Ureter (tissue), 1 donor: ENCODE results near the gene GPATCH1. TPM values are rescaled to one million over a fixed set of nuclear protein-coding genes. Genes with fewer than 3 reads are reported as not detected.
"Not testable (repeated sequence)": the region's sequence is repeated elsewhere in the genome, so short reads cannot be mapped to it uniquely, and the experiment has no call there.

Experiments used
- DNase-seq: peaks from one replicate; pipeline ENCODE4 v3.0.0-alpha.2; 2020; ENCODE audit warnings: low spot score
- total RNA-seq: library from RNA; stranded (reverse); gene quantifications from one replicate; pipeline ENCODE4 v1.2.4, GENCODE V29; 2023
- donor health status: DM: yes; HTN: yes; CAD: no.

The GPATCH1 gene
- total RNA-seq, 1 donor from 2014 or later, result 14.9 TPM

GRCh38 chr19:33157906-33158305, 76.9 kb downstream of the GPATCH1 start:
- DNase-seq, result no peak

DNA sequence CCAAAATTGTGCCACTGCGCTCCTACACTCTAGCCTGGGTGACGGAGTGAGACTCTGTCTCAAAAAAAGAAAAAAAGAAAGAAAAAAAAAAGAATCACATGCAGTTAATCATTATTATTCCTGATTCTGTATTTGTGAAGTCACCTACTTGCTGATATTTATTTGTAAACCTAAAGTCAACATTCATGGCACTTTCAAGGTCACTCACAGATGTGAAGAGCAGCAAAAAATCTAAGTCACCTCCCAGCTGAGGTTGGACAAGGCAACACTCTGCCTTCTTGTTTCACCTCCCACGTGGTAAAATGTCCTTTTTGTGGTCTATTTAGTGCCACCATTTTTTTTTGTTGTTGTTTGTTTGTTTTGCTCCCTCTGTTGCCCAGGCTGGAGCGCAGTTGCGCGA, 77.4 kb downstream of the GPATCH1 start:
- no peak for DNase-seq

DNA sequence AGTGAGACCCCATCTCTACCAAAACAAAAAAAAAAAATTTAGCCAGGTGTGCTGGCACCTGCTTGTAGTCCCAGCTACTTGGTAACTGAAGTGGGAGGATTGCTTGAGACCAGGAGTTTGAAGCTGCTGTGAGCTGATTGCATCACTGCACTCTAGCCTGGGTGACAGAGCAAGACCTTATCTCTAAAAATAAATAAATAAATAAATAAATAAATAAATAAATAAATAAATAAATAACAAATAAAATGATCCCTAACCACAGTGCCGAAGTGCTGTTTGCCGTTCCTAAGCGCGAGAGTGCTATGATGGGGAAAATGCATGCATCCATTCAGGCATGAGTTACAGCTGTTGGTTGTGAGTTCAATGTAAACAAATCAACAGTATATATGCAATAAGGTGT, 78.2 kb downstream of the GPATCH1 start:
- no peak for DNase-seq

DNA sequence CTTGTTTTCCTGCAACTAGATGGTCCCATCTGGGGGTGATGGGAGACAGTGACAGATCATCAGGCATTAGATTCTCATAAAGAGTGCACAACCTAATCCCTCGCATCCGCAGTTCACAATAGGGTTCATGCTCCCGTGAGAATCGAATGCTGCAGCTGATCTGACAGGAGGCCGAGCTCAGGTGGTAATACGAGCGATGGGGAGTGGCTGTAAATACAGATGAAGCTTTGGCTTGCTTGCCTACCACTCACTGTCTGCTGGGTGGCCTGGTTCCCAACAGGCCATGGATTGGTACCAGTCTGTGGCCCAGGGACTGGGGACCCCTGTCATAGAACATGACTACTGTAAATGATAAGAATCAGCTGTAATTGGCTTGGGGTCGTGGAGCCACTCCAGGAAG, 78.9 kb downstream of the GPATCH1 start:
- no peak for DNase-seq

DNA sequence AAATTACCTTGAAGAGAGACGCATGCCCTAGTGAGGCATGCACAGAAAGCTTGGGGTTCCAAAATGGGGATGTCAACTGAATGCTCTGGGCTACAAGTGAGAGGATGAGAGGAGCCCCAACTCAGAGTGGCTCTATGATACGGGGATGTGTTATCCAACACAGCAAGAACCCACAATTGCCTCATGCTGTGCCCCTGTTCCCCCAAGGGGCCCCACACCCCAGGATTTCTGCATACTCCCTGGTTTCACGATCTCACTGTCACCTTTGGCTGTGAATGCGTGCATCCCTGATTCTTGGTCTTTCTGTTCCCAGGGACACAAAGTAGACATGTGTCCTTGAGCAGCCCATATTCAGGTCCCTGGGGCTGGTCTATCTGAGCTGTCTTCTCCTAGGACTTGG, 80.2 kb downstream of the GPATCH1 start:
- DNase-seq, result no peak

- DNase-seq, result no peak
Observed at GRCh38 chr19:33163481-33163880, 82.5 kb downstream of the GPATCH1 start.

- not testable (repeated sequence) for DNase-seq
Observed at GRCh38 chr19:33166037-33166436, 85.1 kb downstream of the GPATCH1 start.

DNA sequence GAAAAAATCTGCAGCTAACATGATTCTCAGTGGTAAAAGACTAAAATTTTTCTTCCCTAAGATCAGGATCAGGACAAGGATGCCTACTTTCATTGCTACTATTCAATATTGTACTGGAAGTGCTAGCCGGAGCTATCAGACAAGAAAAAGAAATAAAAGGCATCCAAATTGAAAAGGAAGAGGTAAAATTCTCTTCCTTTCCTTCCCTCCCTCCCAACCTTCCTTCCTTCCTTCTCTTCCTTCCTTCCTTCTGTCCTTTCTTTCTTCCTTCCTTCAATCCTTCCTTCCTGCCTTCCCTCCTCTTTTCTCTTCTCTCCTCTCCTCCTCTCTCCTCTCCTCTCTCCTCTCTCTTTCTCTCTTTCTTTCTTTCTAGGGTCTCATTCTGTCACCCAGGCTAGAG, 86.5 kb downstream of the GPATCH1 start:
- no peak for DNase-seq

GRCh38 chr19:33168528-33168927, 87.5 kb downstream of the GPATCH1 start:
- DNase-seq, result no peak

GRCh38 chr19:33171222-33171795, 90.3 kb downstream of the GPATCH1 start:
- no peak for DNase-seq

- DNase-seq, result no peak
Observed at GRCh38 chr19:33171916-33172359, 91.0 kb downstream of the GPATCH1 start.

- DNase-seq, result no peak
Observed at GRCh38 chr19:33174186-33174585, 93.2 kb downstream of the GPATCH1 start.

DNA sequence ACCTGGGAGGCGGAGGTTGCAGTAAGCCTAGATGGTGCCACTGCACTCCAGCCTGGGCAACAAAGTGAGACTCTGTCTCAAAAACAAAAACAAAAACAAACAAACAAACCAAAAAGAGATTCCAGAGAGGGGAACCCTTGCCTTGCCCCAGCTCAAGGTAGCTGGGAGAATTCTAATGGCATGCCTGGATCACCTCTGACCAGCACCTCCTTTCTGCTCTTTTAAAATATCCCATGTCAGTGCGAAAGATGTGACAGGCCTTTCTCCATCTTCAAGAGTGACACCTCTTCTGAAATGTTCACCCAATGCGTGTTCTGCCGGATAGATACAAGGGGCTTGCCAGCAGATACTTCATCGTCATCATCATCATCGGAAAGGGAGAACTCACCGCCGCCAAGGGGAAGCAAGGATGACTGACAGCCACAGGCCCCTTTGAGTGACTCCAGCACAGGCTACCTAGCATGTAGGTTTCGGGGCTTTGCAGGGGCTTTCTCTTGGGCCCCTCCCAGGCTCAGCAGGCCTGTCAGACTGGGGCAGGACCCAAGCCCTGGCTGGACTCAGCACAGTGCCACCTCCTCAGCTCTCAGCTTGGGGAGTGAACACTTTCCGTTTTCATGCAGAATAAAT, 94.3 kb downstream of the GPATCH1 start:
- no peak for DNase-seq

DNA sequence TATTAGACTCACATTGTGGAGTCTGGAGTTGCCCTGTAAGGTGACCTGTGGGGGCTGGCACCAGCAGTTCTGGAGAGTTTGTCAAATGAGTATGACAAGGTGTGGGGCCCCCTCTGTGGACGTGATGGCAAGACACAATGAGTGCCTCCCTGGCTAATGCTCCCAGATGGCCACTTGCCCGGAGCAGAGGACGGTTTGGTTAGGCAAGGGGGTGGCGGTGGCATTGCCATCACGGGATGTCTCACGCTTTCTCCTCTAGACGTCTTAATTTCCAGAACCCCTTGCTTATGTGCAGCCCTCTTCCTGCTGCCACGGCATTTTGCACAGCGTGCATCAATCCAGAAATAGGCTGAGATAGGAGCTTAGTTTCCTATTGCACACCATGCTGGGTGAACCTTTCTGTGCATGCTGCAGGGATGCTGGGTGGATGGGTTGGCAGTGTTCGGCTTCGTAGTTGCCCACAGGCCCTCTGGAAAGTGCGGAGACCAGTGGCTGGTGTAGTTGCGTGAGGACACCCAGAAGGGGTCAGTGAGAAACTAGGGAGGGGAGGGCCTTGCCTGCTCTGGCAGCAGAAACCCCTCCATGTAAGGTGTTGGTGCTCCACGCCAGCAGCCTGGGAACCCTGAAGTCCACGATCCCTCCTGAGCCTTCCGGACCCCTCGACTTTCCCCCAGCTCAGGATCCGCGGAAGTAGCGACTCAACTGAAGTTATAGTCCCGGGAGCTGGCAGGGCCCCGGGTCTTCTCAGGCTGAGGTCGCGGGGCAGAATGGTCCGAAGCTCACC, 95.1 kb downstream of the GPATCH1 start:
- peak; percentile 61 for DNase-seq

- DNase-seq, result peak; percentile 97
Observed at GRCh38 chr19:33176670-33177416, 95.9 kb downstream of the GPATCH1 start.

DNA sequence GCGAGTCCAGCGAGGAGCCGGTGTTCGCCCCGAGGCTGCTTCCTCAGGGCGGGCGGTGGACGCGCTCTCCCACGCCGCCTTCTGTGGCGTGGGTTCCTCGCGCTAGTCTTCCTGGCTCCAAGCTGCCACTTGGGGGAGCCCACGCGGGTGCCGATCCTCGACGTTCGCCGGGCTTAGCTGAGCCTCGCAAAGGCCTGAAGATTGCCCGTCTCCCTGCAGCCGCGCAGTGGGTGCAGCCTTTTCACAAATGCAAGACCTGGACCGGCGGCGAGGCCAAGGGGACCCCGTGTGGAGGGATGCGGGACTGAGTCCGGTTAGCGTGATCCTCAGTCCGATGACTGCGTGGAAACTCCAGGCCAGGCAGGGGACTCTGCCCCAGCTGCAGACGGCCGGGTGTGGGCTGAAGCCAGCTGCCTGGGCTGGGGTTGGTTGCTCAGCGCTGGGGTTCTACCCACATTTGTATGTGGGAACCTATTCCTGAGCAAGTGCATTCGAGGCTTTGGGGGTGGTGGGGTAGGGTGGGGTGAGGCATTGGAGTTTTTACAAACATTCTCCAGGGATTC, 96.5 kb downstream of the GPATCH1 start:
- no peak for DNase-seq

Other genes with a start within 250 kb of the GPATCH1 start
- gene SLC7A9, start 211.4 kb upstream of the GPATCH1 start, total RNA-seq, result 0.70 TPM
- gene CEP89, start 109.2 kb upstream of the GPATCH1 start, total RNA-seq, result 25.4 TPM
- 4.9 TPM for gene FAAP24, start 108.9 kb upstream of the GPATCH1 start, total RNA-seq
- gene RHPN2, start 16.3 kb upstream of the GPATCH1 start, total RNA-seq, result 18.4 TPM
- gene WDR88, start 50.9 kb downstream of the GPATCH1 start, total RNA-seq, result not detected
- 15.0 TPM for gene LRP3, start 113.1 kb downstream of the GPATCH1 start, total RNA-seq
- not detected for gene SLC7A10, start 144.7 kb downstream of the GPATCH1 start, total RNA-seq
- gene CEBPA, start 221.4 kb downstream of the GPATCH1 start, total RNA-seq, result 34.1 TPM